PC-3 (cell line): ENCODE data around the gene E2F2.

Experiments
- CTCF ChIP-seq: fragments of 300-600 bp; sonication (generic); conservative IDR thresholded peaks from 2 replicates; pipeline ENCODE4 v1.5.1; 2017; ENCODE audit warnings: antibody characterized with exemption, low read depth, mild to moderate bottlenecking, low read length
- EZH2 ChIP-seq: fragments of 300-600 bp; sonication (generic); IDR thresholded peaks from one replicate; pipeline ENCODE4 v1.6.1; 2017; ENCODE audit warnings: antibody characterized with exemption, mild to moderate bottlenecking, low read length; ENCODE audit not compliant: unreplicated experiment
- EZH2phosphoT487 ChIP-seq: fragments of 300-600 bp; sonication (generic); IDR thresholded peaks from 2 replicates; pipeline ENCODE4 v1.6.1; 2018; ENCODE audit warnings: mild to moderate bottlenecking, antibody characterized with exemption, low read length, borderline replicate concordance

GRCh38 chr1:23578997-23579363 lies 47.9 kb upstream of the E2F2 start:
- TF ChIP-seq CTCF, result no peak
- no peak for TF ChIP-seq EZH2phosphoT487
- no peak for TF ChIP-seq EZH2
